Endodermal cell (in vitro differentiated cells): ENCODE measurements around the gene KLRC3. TPM values are rescaled to one million over a fixed set of nuclear protein-coding genes. Genes with fewer than 3 reads are reported as not detected.
"Not testable (repeated sequence)": the region's sequence is repeated elsewhere in the genome, so short reads cannot be mapped to it uniquely, and the experiment has no call there.

Source experiments
- DNase-seq: peaks from one replicate; pipeline ENCODE4 v3.0.0-alpha.2; 2017
- H3K27ac ChIP-seq: 2 replicates; pipeline ENCODE4 v1.5.1; 2013; ENCODE audit warnings: mild to moderate bottlenecking, low read depth, low read length, moderate library complexity
- H3K27me3 ChIP-seq: 2 replicates; pipeline ENCODE4 v1.6.1; 2013; ENCODE audit warnings: mild to moderate bottlenecking, low read length, moderate library complexity; ENCODE audit not compliant: insufficient read depth, control insufficient read depth, poor library complexity, severe bottlenecking
- H3K36me3 ChIP-seq: 2 replicates; pipeline ENCODE4 v1.7.0; 2013; ENCODE audit warnings: mild to moderate bottlenecking, low read length, moderate library complexity; ENCODE audit not compliant: control insufficient read depth, insufficient read depth
- H3K4me1 ChIP-seq: one replicate; pipeline ENCODE4 v1.7.0; 2013; ENCODE audit warnings: low read length; ENCODE audit not compliant: control insufficient read depth, insufficient read depth
- H3K4me3 ChIP-seq: 2 replicates; pipeline ENCODE4 v1.5.1; 2013; ENCODE audit warnings: mild to moderate bottlenecking, low read length, moderate library complexity
- H3K9ac ChIP-seq: 2 replicates; pipeline ENCODE4 v1.6.1; 2013; ENCODE audit warnings: mild to moderate bottlenecking, low read length, moderate library complexity; ENCODE audit not compliant: poor library complexity, severe bottlenecking; ENCODE audit errors: extremely low read depth
- H3K9me3 ChIP-seq: 2 replicates; pipeline ENCODE4 v1.6.1; 2013; ENCODE audit warnings: mild to moderate bottlenecking, low read length, moderate library complexity; ENCODE audit not compliant: control insufficient read depth
- H3K27ac Mint-ChIP-seq: 2 replicates; pipeline ENCODE4 v1.8.0; 2020; ENCODE audit warnings: mixed read lengths
- H3K27me3 Mint-ChIP-seq: 2 replicates; pipeline ENCODE4 v1.8.0; 2021; ENCODE audit warnings: mild to moderate bottlenecking, mixed read lengths; ENCODE audit not compliant: insufficient read depth
- H3K36me3 Mint-ChIP-seq: 2 replicates; pipeline ENCODE4 v1.8.0; 2020; ENCODE audit warnings: low read depth, mixed read lengths
- H3K4me1 Mint-ChIP-seq: 2 replicates; pipeline ENCODE4 v1.8.0; 2020; ENCODE audit warnings: mixed read lengths
- H3K4me3 Mint-ChIP-seq: 2 replicates; pipeline ENCODE4 v1.8.0; 2020; ENCODE audit warnings: mild to moderate bottlenecking, moderate library complexity, mixed read lengths
- H3K9me3 Mint-ChIP-seq: 2 replicates; pipeline ENCODE4 v1.8.0; 2020; ENCODE audit warnings: mild to moderate bottlenecking, mixed read lengths
- whole genome bisulfite sequencing, 2 experiments: methylation state at CpG; one replicate each; pipeline versions ENCODE4 v1.1.5 to v1.1.7; 2013; ENCODE audit warnings: missing lambda C conversion rate in 2 of 2, mixed read lengths in 1 of 2; ENCODE audit not compliant: insufficient coverage in 1 of 2, insufficient read length in 1 of 2; 5-methylcytosine and 5-hydroxymethylcytosine counted together
- total RNA-seq, 2 donors: library from RNA; stranded (reverse); fragmentation: NEBNext Ultra II Directional in 1 of 2; extraction: Animal tissue kit (Norgen Biotek cat#: 25700) in 1 of 2; gene quantifications; 2 replicates in 1 of 2; 3 replicates in 1 of 2; pipeline ENCODE4 v1.2.1, GENCODE V29; 2021
- TF ChIP-seq, protein P1 (sequence below): fragments of 200-600 bp; sonication (generic); conservative IDR thresholded peaks from 2 replicates; pipeline ENCODE4 v1.5.0; 2021; ENCODE audit warnings: antibody characterized with exemption, mild to moderate bottlenecking

Gene KLRC3
- total RNA-seq, 2 donors from 2014 or later: not detected

GRCh38 chr12:10369557-10370415 is 50.6 kb downstream of the KLRC3 start:
- no peak overlapping the region for H3K9ac ChIP-seq
- H3K27ac Mint-ChIP-seq: no peak overlapping the region

DNA sequence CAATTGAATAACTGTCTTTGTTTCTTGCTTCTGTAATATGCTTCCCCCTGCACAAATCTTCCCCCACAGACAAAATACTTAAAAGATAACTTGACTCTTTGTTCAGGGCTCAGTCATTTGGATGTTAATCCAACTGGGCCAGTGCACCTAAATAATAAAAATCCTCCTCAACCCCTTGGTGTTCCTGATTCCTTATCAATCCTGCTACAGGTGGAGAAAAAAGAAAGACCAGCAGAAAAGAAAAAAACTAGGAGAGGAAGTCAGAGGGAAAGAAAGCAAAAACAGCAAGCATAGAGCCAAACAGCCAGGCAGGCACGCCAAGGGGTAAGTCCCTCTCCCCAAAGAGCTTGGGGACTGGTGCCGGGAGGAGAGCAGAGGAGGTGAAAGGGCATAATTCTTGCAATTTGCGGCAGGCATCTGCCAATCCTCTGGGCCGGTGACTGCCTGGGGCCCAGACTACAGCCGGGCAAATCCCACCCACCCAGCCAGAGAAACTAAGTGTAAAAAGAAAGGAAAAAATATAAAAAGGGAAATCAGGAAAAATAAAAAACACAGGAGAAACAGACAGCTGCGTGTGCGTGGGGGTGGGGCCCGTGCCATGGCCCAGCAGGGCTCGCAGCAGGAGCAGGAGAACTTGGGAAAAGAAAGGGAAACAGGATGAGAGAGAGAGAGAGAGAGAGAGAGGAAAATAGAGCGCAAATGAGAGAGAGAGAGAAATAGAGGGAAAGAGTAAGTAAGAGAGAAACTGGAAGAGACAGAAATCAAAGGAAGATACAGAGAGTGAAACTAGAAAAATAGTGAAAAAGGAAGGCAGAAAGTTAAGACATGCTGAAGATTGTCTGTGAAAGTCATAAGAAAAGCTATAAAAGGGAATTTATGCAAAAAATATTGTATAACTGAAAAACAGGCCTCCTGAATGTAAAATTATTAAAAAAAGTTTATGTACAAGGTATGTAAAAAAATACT is 51.9 kb downstream of the KLRC3 start:
- TF ChIP-seq, protein P1, sequence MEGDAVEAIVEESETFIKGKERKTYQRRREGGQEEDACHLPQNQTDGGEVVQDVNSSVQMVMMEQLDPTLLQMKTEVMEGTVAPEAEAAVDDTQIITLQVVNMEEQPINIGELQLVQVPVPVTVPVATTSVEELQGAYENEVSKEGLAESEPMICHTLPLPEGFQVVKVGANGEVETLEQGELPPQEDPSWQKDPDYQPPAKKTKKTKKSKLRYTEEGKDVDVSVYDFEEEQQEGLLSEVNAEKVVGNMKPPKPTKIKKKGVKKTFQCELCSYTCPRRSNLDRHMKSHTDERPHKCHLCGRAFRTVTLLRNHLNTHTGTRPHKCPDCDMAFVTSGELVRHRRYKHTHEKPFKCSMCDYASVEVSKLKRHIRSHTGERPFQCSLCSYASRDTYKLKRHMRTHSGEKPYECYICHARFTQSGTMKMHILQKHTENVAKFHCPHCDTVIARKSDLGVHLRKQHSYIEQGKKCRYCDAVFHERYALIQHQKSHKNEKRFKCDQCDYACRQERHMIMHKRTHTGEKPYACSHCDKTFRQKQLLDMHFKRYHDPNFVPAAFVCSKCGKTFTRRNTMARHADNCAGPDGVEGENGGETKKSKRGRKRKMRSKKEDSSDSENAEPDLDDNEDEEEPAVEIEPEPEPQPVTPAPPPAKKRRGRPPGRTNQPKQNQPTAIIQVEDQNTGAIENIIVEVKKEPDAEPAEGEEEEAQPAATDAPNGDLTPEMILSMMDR: no peak
- H3K4me3 ChIP-seq: no peak overlapping the region
- H3K36me3 Mint-ChIP-seq: peaks cover 26% of the 10 kb centered on the region
- peaks cover 27% of the 10 kb centered on the region for H3K4me1 Mint-ChIP-seq
- H3K36me3 ChIP-seq: no peaks in the 10 kb centered on the region
- H3K27me3 Mint-ChIP-seq: no peaks in the 10 kb centered on the region
- peaks cover 30% of the 10 kb centered on the region for H3K27me3 ChIP-seq
- peaks cover 20% of the 10 kb centered on the region for H3K9me3 Mint-ChIP-seq
- H3K27ac ChIP-seq: no peak overlapping the region
- H3K9me3 ChIP-seq: peaks cover 12% of the 10 kb centered on the region
- H3K27ac Mint-ChIP-seq: no peak overlapping the region
- peaks cover 5% of the 10 kb centered on the region for H3K4me1 ChIP-seq
- 91 to 96% methylated on average over 5 to 8 of the region's 10 CpGs for WGBS, 2 experiments
- DNase-seq: no peak
- H3K9ac ChIP-seq: no peak overlapping the region
- H3K4me3 Mint-ChIP-seq: no peak overlapping the region

More at GRCh38 chr12:10369557-10370415, 50.6 kb downstream of the KLRC3 start:
- Mint-ChIP-seq H3K4me3 (no peak overlapping the region), H3K9me3 (peaks cover 20% of the 10 kb centered on the region), H3K36me3 (peaks cover 28% of the 10 kb centered on the region), H3K4me1 (peaks cover 27% of the 10 kb centered on the region), H3K27me3 (no peaks in the 10 kb centered on the region)
- Histone ChIP-seq H3K27ac (no peak overlapping the region), H3K36me3 (no peaks in the 10 kb centered on the region), H3K4me1 (peaks cover 5% of the 10 kb centered on the region), H3K4me3 (no peak overlapping the region), H3K27me3 (peaks cover 17% of the 10 kb centered on the region), H3K9me3 (peaks cover 12% of the 10 kb centered on the region)
- TF ChIP-seq, protein P1: no peak
- WGBS, 2 experiments: 91 to 95% methylated on average over 6 to 8 of the region's 8 CpGs
- no peak for DNase-seq

DNA sequence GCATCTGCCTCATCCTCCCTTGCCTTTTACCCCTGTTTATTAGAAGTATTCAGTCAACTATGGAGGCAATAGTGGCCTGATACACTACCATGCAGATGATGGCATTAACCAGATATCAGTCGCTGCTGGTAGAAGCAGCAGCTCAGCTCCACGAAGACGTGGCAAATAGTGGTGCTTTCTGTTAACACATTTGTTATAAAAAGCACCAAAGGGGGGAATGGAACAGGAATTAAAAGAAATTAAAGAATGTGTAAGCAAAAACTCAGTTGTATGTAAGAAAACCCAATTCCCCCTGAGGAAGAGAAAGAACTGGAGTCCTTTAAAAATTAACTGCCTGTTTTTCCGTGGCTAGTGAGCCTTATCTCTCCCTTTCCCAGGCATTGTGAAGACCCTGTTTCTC is 52.7 kb downstream of the KLRC3 start:
- H3K27ac ChIP-seq, H3K36me3 ChIP-seq, H3K4me3 Mint-ChIP-seq, H3K27ac Mint-ChIP-seq, DNase-seq, H3K27me3 Mint-ChIP-seq, H3K4me1 ChIP-seq, H3K9ac ChIP-seq, H3K4me3 ChIP-seq: not testable (repeated sequence)
- Mint-ChIP-seq H3K9me3 (peaks cover 20% of the 10 kb centered on the region), H3K4me1 (peaks cover 24% of the 10 kb centered on the region), H3K36me3 (peaks cover 26% of the 10 kb centered on the region)
- WGBS, 2 experiments: 67 to 97% methylated on average over 3 to 4 of the region's 4 CpGs
- peaks cover 12% of the 10 kb centered on the region for H3K9me3 ChIP-seq
- peaks cover 30% of the 10 kb centered on the region for H3K27me3 ChIP-seq
